Cardiac fibroblast (primary cell): ENCODE data around the gene NT5DC2.

Experiments used
- DNase-seq, 2 donors: peaks; one replicate each; pipeline versions ENCODE4 v3.0.0 to v3.0.0-alpha.2; 2010; ENCODE audit warnings: low read depth in 2 of 2
- H3K4me3 ChIP-seq, 2 donors: replicated peaks in 1 of 2; 1 replicate in 1 of 2; 2 replicates in 1 of 2; pipeline ENCODE4 v1.5.1; 2011; ENCODE audit warnings: low read depth in 2 of 2, low read length in 2 of 2, mild to moderate bottlenecking in 2 of 2, moderate library complexity in 1 of 2
- TF ChIP-seq, protein P1 (sequence below): IDR thresholded peaks from one replicate; pipeline ENCODE4 v1.5.1; 2011; ENCODE audit warnings: low read depth, mild to moderate bottlenecking, low read length, inconsistent platforms

The NT5DC2 gene

DNA sequence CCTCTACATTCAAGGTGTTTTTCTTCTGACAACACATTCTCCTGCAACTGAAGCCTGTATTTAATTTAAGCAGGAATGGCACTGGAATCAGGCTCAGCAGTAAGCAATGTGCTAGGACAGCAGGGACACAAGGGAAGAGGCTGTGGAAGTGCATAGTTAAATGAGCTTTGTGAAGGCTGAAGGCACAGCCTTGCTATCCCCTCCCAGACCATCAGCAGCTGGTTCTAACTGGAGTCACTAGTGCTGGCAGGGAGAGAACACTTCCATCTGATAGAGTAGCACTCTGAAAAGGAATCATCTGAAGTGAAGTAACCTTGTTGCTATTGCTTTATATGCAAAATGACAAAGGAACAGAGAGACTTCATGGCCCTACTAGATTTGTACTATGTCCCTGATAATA, 17.5 kb upstream of the NT5DC2 start:
- H3K4me3 ChIP-seq, result no peak overlapping the region
- no peak for DNase-seq
- TF ChIP-seq, protein P1, sequence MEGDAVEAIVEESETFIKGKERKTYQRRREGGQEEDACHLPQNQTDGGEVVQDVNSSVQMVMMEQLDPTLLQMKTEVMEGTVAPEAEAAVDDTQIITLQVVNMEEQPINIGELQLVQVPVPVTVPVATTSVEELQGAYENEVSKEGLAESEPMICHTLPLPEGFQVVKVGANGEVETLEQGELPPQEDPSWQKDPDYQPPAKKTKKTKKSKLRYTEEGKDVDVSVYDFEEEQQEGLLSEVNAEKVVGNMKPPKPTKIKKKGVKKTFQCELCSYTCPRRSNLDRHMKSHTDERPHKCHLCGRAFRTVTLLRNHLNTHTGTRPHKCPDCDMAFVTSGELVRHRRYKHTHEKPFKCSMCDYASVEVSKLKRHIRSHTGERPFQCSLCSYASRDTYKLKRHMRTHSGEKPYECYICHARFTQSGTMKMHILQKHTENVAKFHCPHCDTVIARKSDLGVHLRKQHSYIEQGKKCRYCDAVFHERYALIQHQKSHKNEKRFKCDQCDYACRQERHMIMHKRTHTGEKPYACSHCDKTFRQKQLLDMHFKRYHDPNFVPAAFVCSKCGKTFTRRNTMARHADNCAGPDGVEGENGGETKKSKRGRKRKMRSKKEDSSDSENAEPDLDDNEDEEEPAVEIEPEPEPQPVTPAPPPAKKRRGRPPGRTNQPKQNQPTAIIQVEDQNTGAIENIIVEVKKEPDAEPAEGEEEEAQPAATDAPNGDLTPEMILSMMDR, result no peak

GRCh38 chr3:52547143-52547542, 13.5 kb upstream of the NT5DC2 start:
- no peak for DNase-seq
- TF ChIP-seq, protein P1, result no peak
- no peak overlapping the region for H3K4me3 ChIP-seq

DNA sequence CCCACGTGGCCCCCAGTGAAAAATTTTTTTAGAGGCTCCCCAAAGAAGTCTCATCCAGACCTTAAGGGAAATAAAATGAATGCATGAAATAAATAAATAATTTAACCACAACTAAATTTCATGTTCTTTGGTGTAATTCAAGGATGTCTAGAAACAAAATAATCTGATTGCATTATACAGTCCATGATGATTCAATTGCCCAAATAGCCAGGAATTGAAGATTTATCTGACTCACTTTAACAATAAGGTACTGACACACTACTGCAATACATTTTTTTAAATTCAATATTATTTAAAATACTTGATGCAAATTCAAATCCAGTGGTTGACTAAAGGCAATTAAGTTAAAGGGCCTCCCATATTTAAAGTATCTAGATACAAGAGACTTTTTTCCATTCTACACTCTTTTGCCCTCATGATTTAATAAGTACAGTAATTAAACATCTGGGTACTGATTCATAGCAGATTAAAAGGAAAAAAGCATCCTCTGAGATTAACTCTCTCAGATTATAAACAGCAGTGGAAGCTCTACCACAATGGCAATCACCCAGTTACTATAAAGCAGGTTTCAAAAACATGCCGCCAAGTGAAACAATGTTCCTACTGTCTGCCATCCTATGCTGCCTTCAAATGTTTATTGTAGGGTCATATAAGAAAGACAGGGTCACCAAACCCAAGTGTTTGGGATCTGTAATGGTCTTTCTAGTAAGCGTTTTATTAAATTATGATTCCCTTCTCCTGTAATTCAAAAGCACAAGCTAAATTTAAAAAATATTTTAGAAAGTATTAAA, 12.6 kb upstream of the NT5DC2 start:
- no peak overlapping the region for H3K4me3 ChIP-seq
- DNase-seq, result peak in 1 of 2 donors; percentile 54
- TF ChIP-seq, protein P1, result no peak

DNA sequence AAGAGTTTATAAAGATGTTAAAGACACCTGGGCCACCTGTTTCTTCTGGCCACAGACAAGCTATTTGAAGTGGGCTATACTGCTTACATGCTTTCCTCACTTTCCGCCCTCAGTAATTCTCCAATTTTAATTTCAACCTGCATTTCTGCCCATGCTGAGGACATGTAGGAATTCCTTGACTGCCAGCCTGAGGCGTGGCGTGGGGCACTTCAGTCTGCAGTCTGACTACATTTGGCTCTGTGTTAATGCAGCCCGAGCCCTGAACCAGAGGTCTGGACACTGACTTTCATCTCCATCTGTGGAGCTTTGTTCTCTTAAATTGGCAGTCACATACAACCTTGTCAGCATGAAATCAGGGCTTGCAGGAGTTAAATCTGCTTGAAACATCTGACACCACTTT, 11.3 kb upstream of the NT5DC2 start:
- TF ChIP-seq, protein P1, result no peak
- no peak for DNase-seq
- H3K4me3 ChIP-seq, result no peak overlapping the region

- no peak overlapping the region for H3K4me3 ChIP-seq
- TF ChIP-seq, protein P1, result no peak
- no peak for DNase-seq
These were observed 7.4 kb upstream of the NT5DC2 start for GRCh38 chr3:52541050-52541449.

GRCh38 chr3:52539010-52539653, 5.5 kb upstream of the NT5DC2 start:
- no peak for DNase-seq
- H3K4me3 ChIP-seq, result no peak overlapping the region
- TF ChIP-seq, protein P1, result no peak
